GM12865 (cell line): Measurements from ENCODE around the gene KMT2B.

Experiments
- DNase-seq: peaks from one replicate; pipeline ENCODE4 v3.0.0; 2010; ENCODE audit warnings: low read depth
- H3K4me3 ChIP-seq: 2 replicates; pipeline ENCODE4 v1.5.1; 2011; ENCODE audit warnings: mild to moderate bottlenecking, low read depth, low read length, control low read depth
- TF ChIP-seq, protein P1 (sequence below): IDR thresholded peaks from 2 replicates; pipeline ENCODE4 v1.5.1; 2011; ENCODE audit warnings: low read length, control low read depth, low read depth, inconsistent platforms; ENCODE audit not compliant: insufficient read depth; ENCODE audit errors: missing control alignments

Gene KMT2B

DNA sequence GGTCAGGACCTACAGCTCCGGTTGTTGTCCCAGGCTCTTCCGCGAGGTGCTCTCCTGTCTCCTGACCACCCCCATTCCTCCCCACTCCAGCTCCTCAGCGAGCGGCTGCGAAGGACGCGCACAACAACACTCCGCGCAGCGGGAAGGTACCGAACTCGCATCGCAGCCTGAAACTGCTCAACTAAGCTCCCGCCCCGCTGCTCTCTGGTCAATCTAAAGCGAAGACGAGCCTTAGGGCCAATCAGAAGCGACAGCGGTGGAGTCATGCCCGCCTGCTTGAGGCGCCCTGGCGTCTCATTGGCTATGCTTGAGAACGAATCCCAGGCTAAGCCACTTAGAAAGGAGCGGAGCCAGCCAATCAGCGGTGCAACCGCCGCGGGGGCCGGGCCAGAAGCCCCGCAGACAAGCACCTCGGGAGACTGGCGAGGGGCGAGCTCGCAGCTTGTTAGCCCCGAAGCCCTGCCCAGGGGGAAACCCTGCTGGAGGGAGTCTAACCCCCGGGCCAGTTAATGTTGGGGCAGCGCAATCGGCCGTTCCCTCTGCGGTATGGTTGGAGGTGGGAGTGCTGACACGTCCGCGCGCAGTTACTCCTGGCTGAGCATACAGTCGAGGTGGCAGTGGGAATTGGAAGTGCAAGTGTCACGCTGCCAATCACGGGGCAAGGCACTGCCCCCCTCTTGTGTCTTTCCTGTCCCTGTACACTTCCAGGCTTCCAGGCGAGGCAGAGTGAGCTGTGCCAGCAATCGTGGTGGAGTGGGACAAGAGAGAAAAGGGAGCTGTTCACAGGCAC, 15.4 kb upstream of the KMT2B start:
- peak overlapping the region; percentile 77 for H3K4me3 ChIP-seq
- peak; percentile 100 for DNase-seq
- TF ChIP-seq, protein P1, sequence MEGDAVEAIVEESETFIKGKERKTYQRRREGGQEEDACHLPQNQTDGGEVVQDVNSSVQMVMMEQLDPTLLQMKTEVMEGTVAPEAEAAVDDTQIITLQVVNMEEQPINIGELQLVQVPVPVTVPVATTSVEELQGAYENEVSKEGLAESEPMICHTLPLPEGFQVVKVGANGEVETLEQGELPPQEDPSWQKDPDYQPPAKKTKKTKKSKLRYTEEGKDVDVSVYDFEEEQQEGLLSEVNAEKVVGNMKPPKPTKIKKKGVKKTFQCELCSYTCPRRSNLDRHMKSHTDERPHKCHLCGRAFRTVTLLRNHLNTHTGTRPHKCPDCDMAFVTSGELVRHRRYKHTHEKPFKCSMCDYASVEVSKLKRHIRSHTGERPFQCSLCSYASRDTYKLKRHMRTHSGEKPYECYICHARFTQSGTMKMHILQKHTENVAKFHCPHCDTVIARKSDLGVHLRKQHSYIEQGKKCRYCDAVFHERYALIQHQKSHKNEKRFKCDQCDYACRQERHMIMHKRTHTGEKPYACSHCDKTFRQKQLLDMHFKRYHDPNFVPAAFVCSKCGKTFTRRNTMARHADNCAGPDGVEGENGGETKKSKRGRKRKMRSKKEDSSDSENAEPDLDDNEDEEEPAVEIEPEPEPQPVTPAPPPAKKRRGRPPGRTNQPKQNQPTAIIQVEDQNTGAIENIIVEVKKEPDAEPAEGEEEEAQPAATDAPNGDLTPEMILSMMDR = no peak

DNA sequence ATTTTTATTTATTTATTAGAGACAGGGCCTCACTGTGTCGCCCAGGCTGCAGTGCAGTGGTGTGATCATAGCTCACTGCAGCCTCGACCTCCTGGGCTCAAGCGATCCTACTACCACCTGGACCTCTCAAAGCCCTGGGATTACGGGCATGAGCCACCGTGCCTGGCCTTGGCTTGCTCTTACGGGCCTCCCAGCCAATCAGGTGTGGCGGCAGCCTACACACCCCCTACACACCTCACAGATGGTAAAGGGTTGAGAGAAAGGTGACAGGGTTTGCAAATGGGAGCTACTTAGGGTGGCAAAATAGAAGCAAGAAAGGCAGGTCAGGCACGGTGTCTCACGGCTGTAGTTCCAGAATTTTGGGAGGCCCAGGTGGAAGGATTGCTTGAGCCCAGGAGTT, 14.5 kb upstream of the KMT2B start:
- no peak for DNase-seq
- no peak overlapping the region for H3K4me3 ChIP-seq
- TF ChIP-seq, protein P1 = no peak

DNA sequence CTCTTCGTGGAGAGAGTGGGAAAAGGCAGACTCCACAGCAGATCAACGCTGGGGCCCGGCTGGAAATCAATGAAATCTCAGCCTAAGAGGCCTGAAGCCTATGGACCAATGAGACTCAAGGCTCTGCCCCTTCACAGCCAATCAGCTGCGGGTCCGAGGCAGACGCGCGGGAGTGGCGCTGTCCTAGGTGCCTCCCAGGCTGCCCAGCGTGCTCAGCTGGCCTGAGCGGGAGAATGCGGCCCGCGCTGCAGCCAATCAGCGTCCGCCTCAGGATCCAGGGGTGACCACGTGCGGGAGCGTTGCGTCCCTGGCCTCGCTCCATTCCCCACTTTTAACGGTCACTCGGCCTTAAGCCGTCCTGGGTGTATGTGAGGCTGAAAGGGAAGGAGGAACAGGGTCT, 13.6 kb upstream of the KMT2B start, which contains the start of gene ZBTB32:
TSS of gene ZBTB32 (plus strand) at position 341 of the 400 bp plus-strand sequence. CDS start 10,069 bp downstream, outside the sequence.
- DNase-seq = no peak

DNA sequence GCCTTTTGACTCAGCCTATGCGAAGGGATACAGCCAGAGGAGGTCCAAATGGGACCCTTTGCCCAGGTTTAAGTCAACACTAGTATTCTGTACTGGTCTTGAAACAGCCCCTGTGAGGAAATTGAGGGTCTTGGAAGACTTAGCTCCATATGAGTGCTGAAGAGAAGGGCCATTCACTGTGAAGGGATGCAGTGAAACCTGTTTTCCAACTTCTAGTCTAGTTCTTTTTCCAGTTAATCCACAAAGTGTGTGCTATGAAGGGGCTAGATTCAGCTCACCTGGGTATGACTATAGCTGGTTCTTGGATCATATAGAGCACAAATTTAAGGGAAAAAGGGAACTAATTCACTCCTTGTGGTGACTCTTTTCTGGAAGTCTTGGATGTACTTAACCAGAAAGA, 9.4 kb upstream of the KMT2B start:
- TF ChIP-seq, protein P1 = no peak
- no peak for DNase-seq
- no peak overlapping the region for H3K4me3 ChIP-seq

More for the DNA sequence above, 13.6 kb upstream of the KMT2B start, which contains the start of gene ZBTB32:
- no peak within 1 kb of the TSS for H3K4me3 ChIP-seq
- TF ChIP-seq, protein P1 = no peak

DNA sequence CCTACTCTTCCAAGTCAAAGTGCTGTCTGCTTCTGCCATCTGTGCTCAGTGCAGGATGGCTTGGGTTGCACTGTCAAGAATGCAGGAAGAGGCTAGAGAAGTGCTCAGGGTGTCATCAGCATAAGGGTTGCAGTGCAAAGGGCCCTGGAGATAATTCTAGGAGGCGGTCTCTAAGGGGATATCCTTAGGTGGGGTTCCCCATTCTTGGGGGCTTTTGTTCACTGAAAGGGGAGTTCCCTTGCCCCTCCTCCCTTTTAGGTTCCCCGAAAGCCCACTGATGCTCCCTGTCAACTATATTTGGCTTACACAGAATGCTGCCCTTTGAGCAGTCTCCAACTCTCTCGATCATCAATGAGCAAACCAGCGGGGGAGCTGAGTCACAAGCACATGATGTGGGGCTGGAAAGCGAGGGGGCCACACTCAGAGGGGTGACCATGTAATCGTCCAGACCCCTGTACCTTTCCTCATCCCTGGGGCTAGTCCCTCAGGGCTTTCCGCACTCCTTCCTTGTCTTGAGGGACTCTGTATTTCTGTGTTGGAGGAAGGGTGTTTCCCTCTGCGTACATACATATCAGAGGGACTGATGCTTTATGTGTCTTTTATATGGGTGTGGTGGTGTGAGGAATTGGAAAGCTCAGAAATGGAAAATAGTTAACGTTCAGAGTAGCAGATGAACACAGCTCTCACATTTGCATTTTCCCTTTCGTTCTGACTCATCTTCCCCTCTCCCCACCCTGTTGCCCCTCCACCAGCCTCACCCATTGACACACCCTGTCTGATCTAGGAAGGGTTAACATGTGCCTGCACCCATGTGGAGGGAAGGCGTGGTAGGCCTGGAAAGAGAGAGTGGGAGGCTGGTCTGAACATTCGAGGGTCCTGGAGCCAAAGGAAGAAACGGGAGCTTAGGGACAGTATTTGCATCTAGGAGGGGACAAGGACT, 6.7 kb upstream of the KMT2B start:
- DNase-seq = peak; percentile 94
- TF ChIP-seq, protein P1 = no peak
- peak overlapping the region; percentile 42 for H3K4me3 ChIP-seq

DNA sequence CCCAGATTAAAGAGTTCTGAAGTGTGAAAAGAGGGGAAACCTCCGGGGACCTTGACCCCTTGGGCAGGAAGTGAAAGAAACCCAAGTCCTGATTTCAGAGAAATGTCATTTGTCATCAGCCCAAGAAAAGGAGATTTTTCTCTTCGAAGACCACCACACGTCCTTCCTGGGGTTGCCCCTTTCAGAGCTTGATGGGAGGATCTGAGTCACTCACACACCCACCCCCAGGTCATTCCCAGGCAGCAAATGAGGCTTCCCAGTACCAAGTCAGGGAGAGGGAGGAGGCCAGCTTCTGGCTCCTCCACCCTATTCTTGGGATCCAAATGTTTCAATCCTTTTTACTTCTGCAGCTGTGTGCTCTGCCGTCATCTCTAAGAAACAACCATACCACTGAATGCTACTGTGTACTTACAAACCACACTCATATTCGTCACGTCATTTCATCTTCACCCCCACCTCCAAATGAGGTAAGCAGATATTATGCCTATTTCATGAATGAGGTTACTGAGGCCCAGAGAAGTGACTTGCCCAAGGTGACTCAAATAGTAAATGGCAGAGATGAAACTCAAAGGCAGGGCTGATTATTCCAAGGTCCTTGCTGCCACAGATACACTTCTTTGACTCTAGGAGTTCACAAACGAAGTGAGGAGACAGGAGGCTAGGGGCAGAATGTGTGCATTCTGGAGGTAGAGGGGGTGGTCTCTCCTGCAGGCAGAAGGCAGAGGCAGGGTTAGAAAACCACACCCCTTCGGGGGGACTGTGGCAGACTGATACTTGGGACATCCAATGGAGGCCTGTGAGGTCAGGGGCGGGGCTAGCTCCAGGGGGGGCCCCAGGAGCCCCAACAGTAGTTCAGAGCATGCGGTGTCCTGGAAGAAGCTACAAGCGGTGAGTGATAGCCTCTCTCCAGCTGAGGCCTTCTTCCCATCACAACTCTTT, 5.0 kb upstream of the KMT2B start:
- DNase-seq = peak; percentile 89
- peak overlapping the region; percentile 90 for H3K4me3 ChIP-seq
- TF ChIP-seq, protein P1 = no peak
